Epithelial cell of proximal tubule (primary cell): ENCODE measurements around the gene NME8. TPM values are rescaled to one million over a fixed set of nuclear protein-coding genes. Genes with fewer than 3 reads are reported as not detected.

ENCODE experiments used
- DNase-seq: peaks from one replicate; pipeline ENCODE4 v3.0.0-alpha.2; 2011; ENCODE audit warnings: low read depth
- H3K4me3 ChIP-seq: 2 replicates; pipeline ENCODE4 v1.5.1; 2011; ENCODE audit warnings: low read depth, mild to moderate bottlenecking, low read length
- CTCF ChIP-seq: conservative IDR thresholded peaks from 2 replicates; pipeline ENCODE4 v1.5.1; 2012; ENCODE audit warnings: low read depth, mild to moderate bottlenecking, low read length
- total RNA-seq: library from RNA; depleted of rRNA; stranded (reverse); fragments of >200 nt; gene quantifications from 2 replicates; pipeline ENCODE4 v1.2.3, GENCODE V29; 2015

The NME8 gene
- total RNA-seq, 1 donor from 2014 or later: not detected

GRCh38 chr7:37947941-37948210, 99.5 kb downstream of the NME8 start:
- DNase-seq: no peak
- TF ChIP-seq CTCF: no peak
- H3K4me3 ChIP-seq: no peak overlapping the region

Other genes starting within 250 kb of the NME8 start
- gene GPR141, start 164.8 kb upstream of the NME8 start, total RNA-seq: not detected in 2 replicates
- 0.06 TPM in 1 of 2 replicates, not detected in the other for gene SFRP4, start 68.2 kb downstream of the NME8 start, total RNA-seq
- 33.6 and 39.3 TPM in 2 replicates for gene EPDR1, start 72.0 kb downstream of the NME8 start, total RNA-seq